SK-N-SH treated with all-trans-retinoic acid at 6 μM for 48 hours (cell line): ENCODE measurements around the gene ADAM22.

Source experiments
- ATAC-seq: fragments of 200-7000 bp; cut with Tn5 transposase; 3 replicates; pipeline ENCODE4 v1.9.1; 2020; ENCODE audit warnings: mild to moderate bottlenecking, moderate library complexity
- BACH2 ChIP-seq: fragments of 250-450 bp; sonication (Bioruptor Pico); IDR thresholded peaks from 2 replicates; pipeline ENCODE4 v1.9.0; 2021; ENCODE audit warnings: mild to moderate bottlenecking, borderline replicate concordance
- CSDC2 ChIP-seq: fragments of 250-450 bp; sonication (Bioruptor Pico); IDR thresholded peaks from 2 replicates; pipeline ENCODE4 v1.5.0; 2020; ENCODE audit warnings: mild to moderate bottlenecking, moderate library complexity
- ESRRG ChIP-seq: fragments of 250-450 bp; sonication (Bioruptor Pico); IDR thresholded peaks from 2 replicates; pipeline ENCODE4 v1.6.1; 2021; ENCODE audit warnings: mild to moderate bottlenecking
- GLIS3 ChIP-seq: fragments of 250-450 bp; sonication (Bioruptor Pico); IDR thresholded peaks from 2 replicates; pipeline ENCODE4 v1.5.0; 2020; ENCODE audit warnings: mild to moderate bottlenecking, moderate library complexity
- ISL1 ChIP-seq: fragments of 250-450 bp; sonication (Bioruptor Pico); IDR thresholded peaks from 2 replicates; pipeline ENCODE4 v2.1.2; 2022; ENCODE audit warnings: mild to moderate bottlenecking, moderate library complexity
- PPARA ChIP-seq: fragments of 250-450 bp; sonication (Bioruptor Pico); IDR thresholded peaks from 2 replicates; pipeline ENCODE4 v1.5.0; 2020; ENCODE audit warnings: mild to moderate bottlenecking, borderline replicate concordance
- RARB ChIP-seq: fragments of 250-450 bp; sonication (Bioruptor Pico); IDR thresholded peaks from 2 replicates; pipeline ENCODE4 v1.8.0; 2021; ENCODE audit warnings: mild to moderate bottlenecking, moderate library complexity
- SNAI2 ChIP-seq: fragments of 250-450 bp; sonication (Bioruptor Pico); IDR thresholded peaks from 2 replicates; pipeline ENCODE4 v1.5.0; 2020; ENCODE audit warnings: mild to moderate bottlenecking, moderate library complexity
- TCF4 ChIP-seq: fragments of 250-450 bp; sonication (Bioruptor Pico); IDR thresholded peaks from 2 replicates; pipeline ENCODE4 v1.8.0; 2021; ENCODE audit warnings: mild to moderate bottlenecking, moderate library complexity, borderline replicate concordance
- TOX ChIP-seq: fragments of 250-450 bp; sonication (Bioruptor Pico); IDR thresholded peaks from 2 replicates; pipeline ENCODE4 v1.8.0; 2021; ENCODE audit warnings: mild to moderate bottlenecking, moderate library complexity, borderline replicate concordance
- ZC3H10 ChIP-seq: fragments of 250-450 bp; sonication (Bioruptor Pico); IDR thresholded peaks from 2 replicates; pipeline ENCODE4 v1.5.1; 2021; ENCODE audit warnings: mild to moderate bottlenecking, moderate library complexity
- ZFP3 ChIP-seq: fragments of 250-450 bp; sonication (Bioruptor Pico); IDR thresholded peaks from 2 replicates; pipeline ENCODE4 v1.5.0; 2020; ENCODE audit warnings: mild to moderate bottlenecking, moderate library complexity
- ZFP30 ChIP-seq: fragments of 450-650 bp; formaldehyde crosslinking; IDR thresholded peaks from 2 replicates; pipeline ENCODE4 v1.5.0; 2022; ENCODE audit warnings: mild to moderate bottlenecking, moderate library complexity
- ZNF565 ChIP-seq: fragments of 450-650 bp; formaldehyde crosslinking; conservative IDR thresholded peaks from 2 replicates; pipeline ENCODE4 v1.5.0; 2020; ENCODE audit warnings: low read depth, mild to moderate bottlenecking, moderate library complexity
- ZNF70 ChIP-seq: fragments of 450-650 bp; formaldehyde crosslinking; IDR thresholded peaks from 2 replicates; pipeline ENCODE4 v1.5.0; 2020; ENCODE audit warnings: mild to moderate bottlenecking, moderate library complexity
- ZNF8 ChIP-seq: fragments of 450-650 bp; formaldehyde crosslinking; IDR thresholded peaks from 2 replicates; pipeline ENCODE4 v1.5.0; 2020; ENCODE audit warnings: mild to moderate bottlenecking, moderate library complexity
- TF ChIP-seq, protein P1 (sequence below): fragments of 250-450 bp; sonication (Bioruptor Pico); IDR thresholded peaks from 2 replicates; pipeline ENCODE4 v1.8.0; 2021; ENCODE audit warnings: low read depth, mild to moderate bottlenecking, moderate library complexity, borderline replicate concordance
- TF ChIP-seq, protein P2 (sequence below): fragments of 250-450 bp; sonication (Bioruptor Pico); IDR thresholded peaks from 2 replicates; pipeline ENCODE4 v1.5.1; 2020; ENCODE audit warnings: low read depth, mild to moderate bottlenecking, moderate library complexity
- TF ChIP-seq, protein P3 (sequence below): fragments of 250-450 bp; sonication (Bioruptor Pico); IDR thresholded peaks from 2 replicates; pipeline ENCODE4 v1.5.1; 2021; ENCODE audit warnings: mild to moderate bottlenecking, moderate library complexity
- TF ChIP-seq, protein P4 (sequence below): fragments of 250-450 bp; sonication (Bioruptor Pico); IDR thresholded peaks from 2 replicates; pipeline ENCODE4 v1.8.0; 2020; ENCODE audit warnings: mild to moderate bottlenecking, moderate library complexity, borderline replicate concordance
- TF ChIP-seq, protein P5 (sequence below): fragments of 250-450 bp; sonication (Bioruptor Pico); IDR thresholded peaks from 2 replicates; pipeline ENCODE4 v1.5.0; 2020; ENCODE audit warnings: mild to moderate bottlenecking, moderate library complexity

Gene ADAM22

DNA sequence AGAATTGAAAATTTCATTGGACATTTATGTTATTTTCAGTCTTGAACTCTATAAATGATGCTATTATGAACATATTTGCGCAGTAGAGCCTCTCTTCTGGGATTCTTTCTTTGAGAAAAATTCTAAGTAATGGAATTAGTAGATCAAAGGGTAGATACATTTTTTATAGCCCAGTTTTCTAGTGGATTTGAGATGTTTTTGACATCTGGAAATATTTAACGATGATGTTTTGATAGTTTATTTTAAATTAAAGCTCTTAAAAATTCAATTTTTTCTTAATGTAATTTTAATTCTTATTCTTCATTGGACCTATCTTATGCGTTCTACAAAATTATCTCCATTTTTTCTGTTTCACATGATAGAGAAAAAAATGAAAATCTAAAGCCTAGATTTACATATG, 103.0 kb downstream of the ADAM22 start (continued):
- TF ChIP-seq, protein P1, sequence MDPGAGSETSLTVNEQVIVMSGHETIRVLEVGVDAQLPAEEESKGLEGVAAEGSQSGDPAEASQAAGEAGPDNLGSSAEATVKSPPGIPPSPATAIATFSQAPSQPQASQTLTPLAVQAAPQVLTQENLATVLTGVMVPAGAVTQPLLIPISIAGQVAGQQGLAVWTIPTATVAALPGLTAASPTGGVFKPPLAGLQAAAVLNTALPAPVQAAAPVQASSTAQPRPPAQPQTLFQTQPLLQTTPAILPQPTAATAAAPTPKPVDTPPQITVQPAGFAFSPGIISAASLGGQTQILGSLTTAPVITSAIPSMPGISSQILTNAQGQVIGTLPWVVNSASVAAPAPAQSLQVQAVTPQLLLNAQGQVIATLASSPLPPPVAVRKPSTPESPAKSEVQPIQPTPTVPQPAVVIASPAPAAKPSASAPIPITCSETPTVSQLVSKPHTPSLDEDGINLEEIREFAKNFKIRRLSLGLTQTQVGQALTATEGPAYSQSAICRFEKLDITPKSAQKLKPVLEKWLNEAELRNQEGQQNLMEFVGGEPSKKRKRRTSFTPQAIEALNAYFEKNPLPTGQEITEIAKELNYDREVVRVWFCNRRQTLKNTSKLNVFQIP (CRISPR knock-in tag), result no peak; the same call in 1 of the 2 replicates
- TF ChIP-seq TCF4 (CRISPR knock-in tag) (peak; percentile 97), TOX (CRISPR knock-in tag) (no peak)
- TF ChIP-seq, protein P2, sequence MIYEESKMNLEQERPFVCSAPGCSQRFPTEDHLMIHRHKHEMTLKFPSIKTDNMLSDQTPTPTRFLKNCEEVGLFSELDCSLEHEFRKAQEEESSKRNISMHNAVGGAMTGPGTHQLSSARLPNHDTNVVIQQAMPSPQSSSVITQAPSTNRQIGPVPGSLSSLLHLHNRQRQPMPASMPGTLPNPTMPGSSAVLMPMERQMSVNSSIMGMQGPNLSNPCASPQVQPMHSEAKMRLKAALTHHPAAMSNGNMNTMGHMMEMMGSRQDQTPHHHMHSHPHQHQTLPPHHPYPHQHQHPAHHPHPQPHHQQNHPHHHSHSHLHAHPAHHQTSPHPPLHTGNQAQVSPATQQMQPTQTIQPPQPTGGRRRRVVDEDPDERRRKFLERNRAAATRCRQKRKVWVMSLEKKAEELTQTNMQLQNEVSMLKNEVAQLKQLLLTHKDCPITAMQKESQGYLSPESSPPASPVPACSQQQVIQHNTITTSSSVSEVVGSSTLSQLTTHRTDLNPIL, result peak; percentile 80

- ATAC-seq, result peak; percentile 30
- TF ChIP-seq SNAI2 (CRISPR knock-in tag) (no peak), ZFP3 (CRISPR knock-in tag) (0 out of 2 replicates have a peak, but pooled peaks have one; percentile 33)
Measured at GRCh38 chr7:88040694-88041093, 106.6 kb downstream of the ADAM22 start.

DNA sequence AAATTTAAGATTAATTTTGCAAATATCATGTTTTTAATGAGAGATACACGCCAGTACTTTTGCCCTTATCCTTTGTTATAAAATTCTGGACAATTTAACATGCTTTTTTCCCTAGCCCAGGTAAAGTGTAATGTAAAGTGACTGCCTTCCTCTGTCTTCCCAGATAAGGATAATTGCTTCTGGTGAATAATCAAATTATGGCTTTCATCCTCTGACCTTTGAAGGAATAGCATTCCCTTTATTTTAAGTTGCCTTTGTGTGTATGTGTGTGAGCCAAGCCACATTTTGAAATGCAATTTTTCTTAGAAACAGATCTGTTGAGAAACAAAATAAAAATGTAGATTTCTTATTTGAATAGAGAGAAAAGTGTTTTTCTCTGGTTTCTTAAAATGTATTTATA, 107.5 kb downstream of the ADAM22 start:
- peak; percentile 71; the same call in 1 of the 2 replicates for TF ChIP-seq SNAI2 (CRISPR knock-in tag)
- TF ChIP-seq ISL1 (CRISPR knock-in tag), result peak; percentile 95
- TF ChIP-seq PPARA, result no peak
- TF ChIP-seq, protein P1 (CRISPR knock-in tag), result no peak
- TF ChIP-seq ZC3H10 (CRISPR knock-in tag), result 0 out of 2 replicates have a peak, but pooled peaks have one; percentile 38
- TF ChIP-seq GLIS3 (CRISPR knock-in tag), result 0 out of 2 replicates have a peak, but pooled peaks have one; percentile 10
- TF ChIP-seq ZNF8 (CRISPR knock-in tag), result peak; percentile 35; the same call in 1 of the 2 replicates
- peak; percentile 42; the same call in 1 of the 2 replicates for TF ChIP-seq TCF4 (CRISPR knock-in tag)
- ATAC-seq, result no peak

- ATAC-seq, result no peak
- TF ChIP-seq, protein P3, sequence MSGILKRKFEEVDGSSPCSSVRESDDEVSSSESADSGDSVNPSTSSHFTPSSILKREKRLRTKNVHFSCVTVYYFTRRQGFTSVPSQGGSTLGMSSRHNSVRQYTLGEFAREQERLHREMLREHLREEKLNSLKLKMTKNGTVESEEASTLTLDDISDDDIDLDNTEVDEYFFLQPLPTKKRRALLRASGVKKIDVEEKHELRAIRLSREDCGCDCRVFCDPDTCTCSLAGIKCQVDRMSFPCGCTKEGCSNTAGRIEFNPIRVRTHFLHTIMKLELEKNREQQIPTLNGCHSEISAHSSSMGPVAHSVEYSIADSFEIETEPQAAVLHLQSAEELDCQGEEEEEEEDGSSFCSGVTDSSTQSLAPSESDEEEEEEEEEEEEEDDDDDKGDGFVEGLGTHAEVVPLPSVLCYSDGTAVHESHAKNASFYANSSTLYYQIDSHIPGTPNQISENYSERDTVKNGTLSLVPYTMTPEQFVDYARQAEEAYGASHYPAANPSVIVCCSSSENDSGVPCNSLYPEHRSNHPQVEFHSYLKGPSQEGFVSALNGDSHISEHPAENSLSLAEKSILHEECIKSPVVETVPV (CRISPR knock-in tag), result no peak
- no peak for TF ChIP-seq ZNF70
- TF ChIP-seq ZC3H10 (CRISPR knock-in tag), result no peak
- no peak for TF ChIP-seq RARB (CRISPR knock-in tag)
- TF ChIP-seq, protein P2, result no peak
- TF ChIP-seq, protein P4, sequence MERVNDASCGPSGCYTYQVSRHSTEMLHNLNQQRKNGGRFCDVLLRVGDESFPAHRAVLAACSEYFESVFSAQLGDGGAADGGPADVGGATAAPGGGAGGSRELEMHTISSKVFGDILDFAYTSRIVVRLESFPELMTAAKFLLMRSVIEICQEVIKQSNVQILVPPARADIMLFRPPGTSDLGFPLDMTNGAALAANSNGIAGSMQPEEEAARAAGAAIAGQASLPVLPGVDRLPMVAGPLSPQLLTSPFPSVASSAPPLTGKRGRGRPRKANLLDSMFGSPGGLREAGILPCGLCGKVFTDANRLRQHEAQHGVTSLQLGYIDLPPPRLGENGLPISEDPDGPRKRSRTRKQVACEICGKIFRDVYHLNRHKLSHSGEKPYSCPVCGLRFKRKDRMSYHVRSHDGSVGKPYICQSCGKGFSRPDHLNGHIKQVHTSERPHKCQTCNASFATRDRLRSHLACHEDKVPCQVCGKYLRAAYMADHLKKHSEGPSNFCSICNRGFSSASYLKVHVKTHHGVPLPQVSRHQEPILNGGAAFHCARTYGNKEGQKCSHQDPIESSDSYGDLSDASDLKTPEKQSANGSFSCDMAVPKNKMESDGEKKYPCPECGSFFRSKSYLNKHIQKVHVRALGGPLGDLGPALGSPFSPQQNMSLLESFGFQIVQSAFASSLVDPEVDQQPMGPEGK (CRISPR knock-in tag), result no peak
- no peak for TF ChIP-seq CSDC2
- no peak for TF ChIP-seq ZFP30
- TF ChIP-seq, protein P1 (CRISPR knock-in tag), result no peak
- no peak for TF ChIP-seq PPARA
- TF ChIP-seq ZNF8 (CRISPR knock-in tag), result no peak
- TF ChIP-seq GLIS3 (CRISPR knock-in tag), result no peak
- TF ChIP-seq, protein P5, sequence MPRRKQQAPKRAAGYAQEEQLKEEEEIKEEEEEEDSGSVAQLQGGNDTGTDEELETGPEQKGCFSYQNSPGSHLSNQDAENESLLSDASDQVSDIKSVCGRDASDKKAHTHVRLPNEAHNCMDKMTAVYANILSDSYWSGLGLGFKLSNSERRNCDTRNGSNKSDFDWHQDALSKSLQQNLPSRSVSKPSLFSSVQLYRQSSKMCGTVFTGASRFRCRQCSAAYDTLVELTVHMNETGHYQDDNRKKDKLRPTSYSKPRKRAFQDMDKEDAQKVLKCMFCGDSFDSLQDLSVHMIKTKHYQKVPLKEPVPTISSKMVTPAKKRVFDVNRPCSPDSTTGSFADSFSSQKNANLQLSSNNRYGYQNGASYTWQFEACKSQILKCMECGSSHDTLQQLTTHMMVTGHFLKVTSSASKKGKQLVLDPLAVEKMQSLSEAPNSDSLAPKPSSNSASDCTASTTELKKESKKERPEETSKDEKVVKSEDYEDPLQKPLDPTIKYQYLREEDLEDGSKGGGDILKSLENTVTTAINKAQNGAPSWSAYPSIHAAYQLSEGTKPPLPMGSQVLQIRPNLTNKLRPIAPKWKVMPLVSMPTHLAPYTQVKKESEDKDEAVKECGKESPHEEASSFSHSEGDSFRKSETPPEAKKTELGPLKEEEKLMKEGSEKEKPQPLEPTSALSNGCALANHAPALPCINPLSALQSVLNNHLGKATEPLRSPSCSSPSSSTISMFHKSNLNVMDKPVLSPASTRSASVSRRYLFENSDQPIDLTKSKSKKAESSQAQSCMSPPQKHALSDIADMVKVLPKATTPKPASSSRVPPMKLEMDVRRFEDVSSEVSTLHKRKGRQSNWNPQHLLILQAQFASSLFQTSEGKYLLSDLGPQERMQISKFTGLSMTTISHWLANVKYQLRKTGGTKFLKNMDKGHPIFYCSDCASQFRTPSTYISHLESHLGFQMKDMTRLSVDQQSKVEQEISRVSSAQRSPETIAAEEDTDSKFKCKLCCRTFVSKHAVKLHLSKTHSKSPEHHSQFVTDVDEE, result no peak
- TF ChIP-seq SNAI2 (CRISPR knock-in tag), result no peak
- TF ChIP-seq BACH2, result no peak
- no peak for TF ChIP-seq ESRRG
- no peak for TF ChIP-seq ISL1 (CRISPR knock-in tag)
- no peak for TF ChIP-seq ZNF565 (CRISPR knock-in tag)
- TF ChIP-seq ZFP3 (CRISPR knock-in tag), result no peak
Measured at GRCh38 chr7:88042157-88042556, 108.1 kb downstream of the ADAM22 start.
